Umbilical cord (tissue), 2 donors: Measurements from ENCODE around the gene TDRD10. TPM values are rescaled to one million over a fixed set of nuclear protein-coding genes. Genes with fewer than 3 reads are reported as not detected.
"Not testable (repeated sequence)": the region's sequence is repeated elsewhere in the genome, so short reads cannot be mapped to it uniquely, and the experiment has no call there.

Source experiments
- DNase-seq: peaks from one replicate; pipeline ENCODE4 v3.0.0-alpha.2; 2015; ENCODE audit warnings: low spot score
- total RNA-seq: library from RNA; depleted of rRNA; stranded (reverse); fragments of >200 nt; gene quantifications from one replicate; pipeline ENCODE4 v1.2.3, GENCODE V29; 2014; ENCODE audit warnings: low replicate concordance; ENCODE audit not compliant: insufficient read depth

Gene TDRD10
- total RNA-seq, 1 donor from 2014 or later: not detected

GRCh38 chr1:154479764-154480421 lies 22.1 kb upstream of the TDRD10 start:
- DNase-seq: peak; percentile 96

- no peak for DNase-seq
Observed at GRCh38 chr1:154481053-154481452, 21.0 kb upstream of the TDRD10 start.

GRCh38 chr1:154483941-154484803 lies 17.8 kb upstream of the TDRD10 start:
- no peak for DNase-seq

GRCh38 chr1:154485106-154485505 lies 16.9 kb upstream of the TDRD10 start:
- DNase-seq: peak; percentile 66

GRCh38 chr1:154485910-154486496 lies 16.0 kb upstream of the TDRD10 start:
- DNase-seq: no peak

GRCh38 chr1:154486756-154487155 lies 15.3 kb upstream of the TDRD10 start:
- DNase-seq: not testable (repeated sequence)

- no peak for DNase-seq
Observed at GRCh38 chr1:154488922-154489321, 13.1 kb upstream of the TDRD10 start.

GRCh38 chr1:154489695-154490274 lies 12.2 kb upstream of the TDRD10 start:
- no peak for DNase-seq

- no peak for DNase-seq
Observed at GRCh38 chr1:154490317-154490716, 11.7 kb upstream of the TDRD10 start.

GRCh38 chr1:154492115-154492514 lies 9.9 kb upstream of the TDRD10 start:
- no peak for DNase-seq

GRCh38 chr1:154493276-154493675 lies 8.7 kb upstream of the TDRD10 start:
- DNase-seq: peak; percentile 61

- no peak for DNase-seq
Observed at GRCh38 chr1:154495496-154496273, 6.3 kb upstream of the TDRD10 start.

- DNase-seq: no peak
Observed at GRCh38 chr1:154496383-154496782, 5.6 kb upstream of the TDRD10 start.

GRCh38 chr1:154497026-154497806 lies 4.8 kb upstream of the TDRD10 start:
- peak; percentile 43 for DNase-seq

- no peak for DNase-seq
Observed at GRCh38 chr1:154499446-154499845, 2.6 kb upstream of the TDRD10 start.

- DNase-seq: no peak
Observed at GRCh38 chr1:154500533-154500932, 1.5 kb upstream of the TDRD10 start.

GRCh38 chr1:154501423-154502065 lies 475 bp upstream of the TDRD10 start:
- DNase-seq: no peak

GRCh38 chr1:154502744-154503115 lies 711 bp downstream of the TDRD10 start:
- DNase-seq: no peak

- no peak for DNase-seq
Observed at GRCh38 chr1:154503898-154504297, 1.9 kb downstream of the TDRD10 start.

- no peak for DNase-seq
Observed at GRCh38 chr1:154512760-154513159, 10.7 kb downstream of the TDRD10 start.
